HepG2 (cell line): Measurements from ENCODE around the gene SEMA3F. TPM values are rescaled to one million over a fixed set of nuclear protein-coding genes. Genes with fewer than 3 reads are reported as not detected.
A peak's percentile ranks its signal among the peaks of the same experiment; 100 is the strongest.

Source experiments
- BHLHE40 ChIP-seq: IDR thresholded peaks from 2 replicates; pipeline ENCODE4 v1.6.1; 2011; ENCODE audit warnings: low read length, improper control_type of control experiment
- ETV6 ChIP-seq: sonication (generic); formaldehyde crosslinking; conservative IDR thresholded peaks from 2 replicates; pipeline ENCODE4 v1.4.0; 2020; ENCODE audit warnings: missing genetic modification reagents
- FOXA3 ChIP-seq: IDR thresholded peaks from 2 replicates; pipeline ENCODE4 v1.6.1; 2016; ENCODE audit warnings: missing genetic modification reagents, missing compliant biosample characterization
- ISL2 ChIP-seq: sonication (generic); formaldehyde crosslinking; IDR thresholded peaks from 2 replicates; pipeline ENCODE4 v1.5.0; 2020; ENCODE audit warnings: missing genetic modification reagents
- MTA1 ChIP-seq: sonication (generic); formaldehyde crosslinking; IDR thresholded peaks from 2 replicates; pipeline ENCODE4 v1.4.0; 2020; ENCODE audit warnings: missing genetic modification reagents, mild to moderate bottlenecking, borderline replicate concordance
- NPAS2 ChIP-seq: sonication (generic); formaldehyde crosslinking; IDR thresholded peaks from 2 replicates; pipeline ENCODE4 v1.8.0; 2022; ENCODE audit warnings: mild to moderate bottlenecking, missing genetic modification reagents, borderline replicate concordance
- NR3C1 ChIP-seq: sonication (generic); formaldehyde crosslinking; IDR thresholded peaks from 2 replicates; pipeline ENCODE4 v1.4.0; 2020; ENCODE audit warnings: missing genetic modification reagents
- RFX1 ChIP-seq: fragments of 450-650 bp; IDR thresholded peaks from 2 replicates; pipeline ENCODE4 v1.6.1; 2017
- SCMH1 ChIP-seq: sonication (generic); formaldehyde crosslinking; IDR thresholded peaks from 2 replicates; pipeline ENCODE4 v1.9.0; 2021; ENCODE audit warnings: missing genetic modification reagents, mild to moderate bottlenecking, borderline replicate concordance
- ZFP36L2 ChIP-seq: sonication (generic); formaldehyde crosslinking; IDR thresholded peaks from 2 replicates; pipeline ENCODE4 v1.4.0; 2020; ENCODE audit warnings: missing genetic modification reagents
- ZNF17 ChIP-seq: sonication (generic); formaldehyde crosslinking; IDR thresholded peaks from 2 replicates; pipeline ENCODE4 v1.5.0; 2020; ENCODE audit warnings: mild to moderate bottlenecking, missing genetic modification reagents
- ZNF446 ChIP-seq: sonication (generic); formaldehyde crosslinking; IDR thresholded peaks from 2 replicates; pipeline ENCODE4 v1.5.0; 2020; ENCODE audit warnings: mild to moderate bottlenecking, missing genetic modification reagents
- ZNF878 ChIP-seq: sonication (generic); formaldehyde crosslinking; IDR thresholded peaks from 2 replicates; pipeline ENCODE4 v1.8.1; 2023; ENCODE audit warnings: mild to moderate bottlenecking, missing genetic modification reagents, moderate library complexity
- polyA plus RNA-seq, 8 experiments: library from polyadenylated mRNA; depleted of rRNA in 3 of 8; stranded (reverse) in 7 of 8; unstranded in 1 of 8; fragments of >200 nt; fragmentation: Illumina TruSeq in 4 of 8; extraction: Trizol in 4 of 8; gene quantifications; 2 replicates each; pipeline versions ENCODE4 v1.2.1 to v1.2.3, GENCODE V29; 2011 to 2016; ENCODE audit warnings: low read depth in 4 of 8, missing spikeins in 1 of 8, mixed read lengths in 1 of 8; ENCODE audit not compliant: insufficient read depth in 1 of 8
- total RNA-seq, 5 experiments: library from RNA; depleted of rRNA; stranded (reverse); fragments of >200 nt; fragmentation: Illumina TruSeq; extraction: Trizol; gene quantifications; 2 replicates each; pipeline ENCODE4 v1.2.3, GENCODE V29; 2016; ENCODE audit warnings: low read depth in 1 of 5
- TF ChIP-seq, protein P1 (sequence below): sonication (generic); formaldehyde crosslinking; IDR thresholded peaks from 2 replicates; pipeline ENCODE4 v1.4.0; 2020; ENCODE audit warnings: missing genetic modification reagents
- TF ChIP-seq, protein P2 (sequence below): sonication (generic); formaldehyde crosslinking; IDR thresholded peaks from 2 replicates; pipeline ENCODE4 v1.8.1; 2023; ENCODE audit warnings: mild to moderate bottlenecking, inconsistent platforms, moderate library complexity, missing genetic modification reagents, borderline replicate concordance
- TF ChIP-seq, protein P3 (sequence below): sonication (generic); formaldehyde crosslinking; conservative IDR thresholded peaks from 2 replicates; pipeline ENCODE4 v1.8.0; 2022; ENCODE audit warnings: mild to moderate bottlenecking, moderate library complexity, missing genetic modification reagents
- TF ChIP-seq, protein P4 (sequence below): sonication (generic); formaldehyde crosslinking; IDR thresholded peaks from 2 replicates; pipeline ENCODE4 v1.4.0; 2020; ENCODE audit warnings: missing genetic modification reagents
- TF ChIP-seq, protein P5 (sequence below): sonication (generic); formaldehyde crosslinking; IDR thresholded peaks from 2 replicates; pipeline ENCODE4 v1.9.0; 2022; ENCODE audit warnings: missing genetic modification reagents, mild to moderate bottlenecking, borderline replicate concordance
- TF ChIP-seq, protein P6 (sequence below): sonication (generic); formaldehyde crosslinking; IDR thresholded peaks from 2 replicates; pipeline ENCODE4 v1.5.0; 2020; ENCODE audit warnings: missing genetic modification reagents

Gene SEMA3F
- total and polyA plus RNA-seq, 2 of the 13 experiments (the other 11 are each of a cell fraction or from before 2014, with no cell fraction given), result 7.6 to 17.2 TPM

DNA sequence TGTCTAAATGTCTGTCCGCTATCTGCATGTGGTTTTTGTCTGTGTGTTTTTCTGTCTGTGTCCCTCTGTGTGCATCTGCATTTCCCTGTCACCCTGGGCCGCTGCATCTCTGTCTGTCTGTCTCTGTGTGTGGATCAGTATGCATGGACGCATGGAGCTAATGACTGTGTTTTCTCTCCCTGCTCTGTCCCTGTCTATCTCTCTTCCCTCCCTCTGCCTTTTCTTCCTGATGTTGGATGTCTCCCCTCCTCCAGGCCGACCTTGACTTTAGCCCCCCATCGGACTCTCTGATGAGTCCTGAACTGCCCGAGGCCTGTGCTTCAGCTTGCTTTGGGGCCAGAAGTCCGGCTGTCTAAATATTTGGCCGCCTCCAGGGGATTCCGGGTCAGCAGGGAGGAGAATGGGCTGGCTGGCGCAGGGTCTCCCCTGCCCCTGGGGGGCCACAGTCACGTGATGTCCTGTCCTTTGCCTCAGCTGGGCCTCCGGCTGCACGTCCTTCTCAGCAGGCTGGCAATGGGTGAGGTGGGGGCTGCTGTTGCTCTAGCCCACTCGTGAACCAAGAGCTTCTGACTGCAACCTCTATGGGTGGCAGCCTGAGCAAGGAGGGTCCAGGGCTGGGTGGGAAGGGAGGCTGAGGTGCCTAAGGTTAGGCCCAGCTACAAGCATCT, 53.7 kb downstream of the SEMA3F start (continued):
- TF ChIP-seq, protein P1, sequence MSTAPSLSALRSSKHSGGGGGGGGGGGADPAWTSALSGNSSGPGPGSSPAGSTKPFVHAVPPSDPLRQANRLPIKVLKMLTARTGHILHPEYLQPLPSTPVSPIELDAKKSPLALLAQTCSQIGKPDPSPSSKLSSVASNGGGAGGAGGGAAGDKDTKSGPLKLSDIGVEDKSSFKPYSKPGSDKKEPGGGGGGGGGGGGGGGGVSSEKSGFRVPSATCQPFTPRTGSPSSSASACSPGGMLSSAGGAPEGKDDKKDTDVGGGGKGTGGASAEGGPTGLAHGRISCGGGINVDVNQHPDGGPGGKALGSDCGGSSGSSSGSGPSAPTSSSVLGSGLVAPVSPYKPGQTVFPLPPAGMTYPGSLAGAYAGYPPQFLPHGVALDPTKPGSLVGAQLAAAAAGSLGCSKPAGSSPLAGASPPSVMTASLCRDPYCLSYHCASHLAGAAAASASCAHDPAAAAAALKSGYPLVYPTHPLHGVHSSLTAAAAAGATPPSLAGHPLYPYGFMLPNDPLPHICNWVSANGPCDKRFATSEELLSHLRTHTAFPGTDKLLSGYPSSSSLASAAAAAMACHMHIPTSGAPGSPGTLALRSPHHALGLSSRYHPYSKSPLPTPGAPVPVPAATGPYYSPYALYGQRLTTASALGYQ, result peak; percentile 97
- TF ChIP-seq FOXA3 (CRISPR knock-in tag), result peak; percentile 79
- TF ChIP-seq ETV6 (CRISPR knock-in tag), result peak; percentile 72
- peak; percentile 89 for TF ChIP-seq BHLHE40
- no peak for TF ChIP-seq SCMH1
- no peak for TF ChIP-seq ZNF446 (CRISPR knock-in tag)
- peak; percentile 75; the same call in 1 of the 2 replicates for TF ChIP-seq ZNF878 (CRISPR knock-in tag)
- TF ChIP-seq, protein P2, sequence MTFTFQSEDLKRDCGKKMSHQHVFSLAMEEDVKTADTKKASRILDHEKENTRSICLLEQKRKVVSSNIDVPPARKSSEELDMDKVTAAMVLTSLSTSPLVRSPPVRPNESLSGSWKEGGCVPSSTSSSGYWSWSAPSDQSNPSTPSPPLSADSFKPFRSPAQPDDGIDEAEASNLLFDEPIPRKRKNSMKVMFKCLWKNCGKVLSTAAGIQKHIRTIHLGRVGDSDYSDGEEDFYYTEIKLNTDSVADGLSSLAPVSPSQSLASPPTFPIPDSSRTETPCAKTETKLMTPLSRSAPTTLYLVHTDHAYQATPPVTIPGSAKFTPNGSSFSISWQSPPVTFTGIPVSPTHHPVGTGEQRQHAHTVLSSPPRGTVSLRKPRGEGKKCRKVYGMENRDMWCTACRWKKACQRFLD (CRISPR knock-in tag), result no peak
- TF ChIP-seq NPAS2 (CRISPR knock-in tag), result no peak
- peak; percentile 86 for TF ChIP-seq ISL2 (CRISPR knock-in tag)
- no peak for TF ChIP-seq ZNF17 (CRISPR knock-in tag)
- TF ChIP-seq, protein P3, sequence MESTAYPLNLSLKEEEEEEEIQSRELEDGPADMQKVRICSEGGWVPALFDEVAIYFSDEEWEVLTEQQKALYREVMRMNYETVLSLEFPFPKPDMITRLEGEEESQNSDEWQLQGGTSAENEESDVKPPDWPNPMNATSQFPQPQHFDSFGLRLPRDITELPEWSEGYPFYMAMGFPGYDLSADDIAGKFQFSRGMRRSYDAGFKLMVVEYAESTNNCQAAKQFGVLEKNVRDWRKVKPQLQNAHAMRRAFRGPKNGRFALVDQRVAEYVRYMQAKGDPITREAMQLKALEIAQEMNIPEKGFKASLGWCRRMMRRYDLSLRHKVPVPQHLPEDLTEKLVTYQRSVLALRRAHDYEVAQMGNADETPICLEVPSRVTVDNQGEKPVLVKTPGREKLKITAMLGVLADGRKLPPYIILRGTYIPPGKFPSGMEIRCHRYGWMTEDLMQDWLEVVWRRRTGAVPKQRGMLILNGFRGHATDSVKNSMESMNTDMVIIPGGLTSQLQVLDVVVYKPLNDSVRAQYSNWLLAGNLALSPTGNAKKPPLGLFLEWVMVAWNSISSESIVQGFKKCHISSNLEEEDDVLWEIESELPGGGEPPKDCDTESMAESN (CRISPR knock-in tag), result peak; percentile 82; the same call in 1 of the 2 replicates
- TF ChIP-seq NR3C1 (CRISPR knock-in tag), result no peak
- TF ChIP-seq, protein P4, sequence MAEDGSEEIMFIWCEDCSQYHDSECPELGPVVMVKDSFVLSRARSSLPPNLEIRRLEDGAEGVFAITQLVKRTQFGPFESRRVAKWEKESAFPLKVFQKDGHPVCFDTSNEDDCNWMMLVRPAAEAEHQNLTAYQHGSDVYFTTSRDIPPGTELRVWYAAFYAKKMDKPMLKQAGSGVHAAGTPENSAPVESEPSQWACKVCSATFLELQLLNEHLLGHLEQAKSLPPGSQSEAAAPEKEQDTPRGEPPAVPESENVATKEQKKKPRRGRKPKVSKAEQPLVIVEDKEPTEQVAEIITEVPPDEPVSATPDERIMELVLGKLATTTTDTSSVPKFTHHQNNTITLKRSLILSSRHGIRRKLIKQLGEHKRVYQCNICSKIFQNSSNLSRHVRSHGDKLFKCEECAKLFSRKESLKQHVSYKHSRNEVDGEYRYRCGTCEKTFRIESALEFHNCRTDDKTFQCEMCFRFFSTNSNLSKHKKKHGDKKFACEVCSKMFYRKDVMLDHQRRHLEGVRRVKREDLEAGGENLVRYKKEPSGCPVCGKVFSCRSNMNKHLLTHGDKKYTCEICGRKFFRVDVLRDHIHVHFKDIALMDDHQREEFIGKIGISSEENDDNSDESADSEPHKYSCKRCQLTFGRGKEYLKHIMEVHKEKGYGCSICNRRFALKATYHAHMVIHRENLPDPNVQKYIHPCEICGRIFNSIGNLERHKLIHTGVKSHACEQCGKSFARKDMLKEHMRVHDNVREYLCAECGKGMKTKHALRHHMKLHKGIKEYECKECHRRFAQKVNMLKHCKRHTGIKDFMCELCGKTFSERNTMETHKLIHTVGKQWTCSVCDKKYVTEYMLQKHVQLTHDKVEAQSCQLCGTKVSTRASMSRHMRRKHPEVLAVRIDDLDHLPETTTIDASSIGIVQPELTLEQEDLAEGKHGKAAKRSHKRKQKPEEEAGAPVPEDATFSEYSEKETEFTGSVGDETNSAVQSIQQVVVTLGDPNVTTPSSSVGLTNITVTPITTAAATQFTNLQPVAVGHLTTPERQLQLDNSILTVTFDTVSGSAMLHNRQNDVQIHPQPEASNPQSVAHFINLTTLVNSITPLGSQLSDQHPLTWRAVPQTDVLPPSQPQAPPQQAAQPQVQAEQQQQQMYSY (CRISPR knock-in tag), result no peak; the same call in 1 of the 2 replicates
- no peak for TF ChIP-seq ZFP36L2 (CRISPR knock-in tag)
- no peak for TF ChIP-seq RFX1
- TF ChIP-seq, protein P5, sequence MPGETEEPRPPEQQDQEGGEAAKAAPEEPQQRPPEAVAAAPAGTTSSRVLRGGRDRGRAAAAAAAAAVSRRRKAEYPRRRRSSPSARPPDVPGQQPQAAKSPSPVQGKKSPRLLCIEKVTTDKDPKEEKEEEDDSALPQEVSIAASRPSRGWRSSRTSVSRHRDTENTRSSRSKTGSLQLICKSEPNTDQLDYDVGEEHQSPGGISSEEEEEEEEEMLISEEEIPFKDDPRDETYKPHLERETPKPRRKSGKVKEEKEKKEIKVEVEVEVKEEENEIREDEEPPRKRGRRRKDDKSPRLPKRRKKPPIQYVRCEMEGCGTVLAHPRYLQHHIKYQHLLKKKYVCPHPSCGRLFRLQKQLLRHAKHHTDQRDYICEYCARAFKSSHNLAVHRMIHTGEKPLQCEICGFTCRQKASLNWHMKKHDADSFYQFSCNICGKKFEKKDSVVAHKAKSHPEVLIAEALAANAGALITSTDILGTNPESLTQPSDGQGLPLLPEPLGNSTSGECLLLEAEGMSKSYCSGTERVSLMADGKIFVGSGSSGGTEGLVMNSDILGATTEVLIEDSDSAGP, result peak; percentile 61; the same call in 1 of the 2 replicates
- peak; percentile 99; the same call in 1 of the 2 replicates for TF ChIP-seq MTA1 (CRISPR knock-in tag)
- TF ChIP-seq, protein P6, sequence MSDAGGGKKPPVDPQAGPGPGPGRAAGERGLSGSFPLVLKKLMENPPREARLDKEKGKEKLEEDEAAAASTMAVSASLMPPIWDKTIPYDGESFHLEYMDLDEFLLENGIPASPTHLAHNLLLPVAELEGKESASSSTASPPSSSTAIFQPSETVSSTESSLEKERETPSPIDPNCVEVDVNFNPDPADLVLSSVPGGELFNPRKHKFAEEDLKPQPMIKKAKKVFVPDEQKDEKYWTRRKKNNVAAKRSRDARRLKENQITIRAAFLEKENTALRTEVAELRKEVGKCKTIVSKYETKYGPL (CRISPR knock-in tag), result no peak
